GM12864 (cell line): ENCODE data around the gene DDX10.
"Not testable (repeated sequence)": the region's sequence is repeated elsewhere in the genome, so short reads cannot be mapped to it uniquely, and the experiment has no call there.

Experiments used
- DNase-seq: peaks from one replicate; pipeline ENCODE4 v3.0.0-alpha.2; 2011; ENCODE audit warnings: low read depth
- H3K4me3 ChIP-seq: 2 replicates; pipeline ENCODE4 v1.5.1; 2011; ENCODE audit warnings: mild to moderate bottlenecking, low read depth, low read length, control low read depth
- CTCF ChIP-seq: IDR thresholded peaks from 2 replicates; pipeline ENCODE4 v1.5.1; 2011; ENCODE audit warnings: low read depth, mild to moderate bottlenecking, moderate library complexity, low read length, control low read depth, inconsistent platforms; ENCODE audit errors: missing control alignments

DDX10 gene

DNA sequence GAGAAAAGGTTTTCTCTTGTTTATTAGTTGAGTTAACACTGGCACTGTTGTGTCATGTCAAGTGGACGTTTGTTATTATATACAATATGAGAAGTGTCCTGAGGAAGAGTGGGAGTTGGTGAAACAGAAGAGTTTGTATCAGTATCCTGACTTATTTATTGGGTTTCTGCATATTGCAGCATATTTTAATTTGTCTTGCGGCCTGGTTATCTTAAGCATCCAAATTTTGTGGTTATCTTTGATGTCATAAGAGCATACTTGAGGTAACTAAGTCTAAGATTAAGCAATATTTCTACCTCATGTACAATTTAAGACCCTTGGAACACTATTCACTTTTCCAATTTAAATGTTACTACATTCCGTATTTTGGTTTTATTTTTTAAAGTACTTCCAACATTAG is 103.5 kb downstream of the DDX10 start:
- no peak for TF ChIP-seq CTCF
- H3K4me3 ChIP-seq = no peak overlapping the region
- no peak for DNase-seq

- DNase-seq = no peak
- no peak overlapping the region for H3K4me3 ChIP-seq
- no peak for TF ChIP-seq CTCF
Observed at GRCh38 chr11:108768964-108769363, 104.1 kb downstream of the DDX10 start.

GRCh38 chr11:108774037-108774730 is 109.3 kb downstream of the DDX10 start:
- no peak for TF ChIP-seq CTCF
- H3K4me3 ChIP-seq = no peak overlapping the region
- DNase-seq = no peak

GRCh38 chr11:108775324-108775723 is 110.5 kb downstream of the DDX10 start:
- DNase-seq = no peak
- TF ChIP-seq CTCF = no peak
- no peak overlapping the region for H3K4me3 ChIP-seq

DNA sequence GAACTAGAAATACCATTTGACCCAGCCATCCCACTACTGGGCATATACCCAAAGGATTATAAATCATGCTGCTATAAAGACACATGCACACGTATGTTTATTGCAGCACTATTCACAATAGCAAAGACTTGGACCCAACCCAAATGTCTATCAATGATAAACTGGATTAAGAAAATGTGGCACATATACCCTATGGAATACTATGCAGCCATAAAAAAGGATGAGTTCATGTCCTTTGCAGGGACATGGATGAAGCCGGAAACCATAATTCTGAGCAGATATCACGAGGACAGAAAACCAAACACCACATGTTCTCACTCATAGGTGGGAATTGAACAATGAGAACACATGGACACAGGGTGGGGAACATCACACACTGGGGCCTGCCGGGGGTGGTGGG is 114.3 kb downstream of the DDX10 start:
- not testable (repeated sequence) for DNase-seq, H3K4me3 ChIP-seq

- no peak for DNase-seq
- TF ChIP-seq CTCF = no peak
- no peak overlapping the region for H3K4me3 ChIP-seq
Observed at GRCh38 chr11:108780119-108780518, 115.2 kb downstream of the DDX10 start.

DNA sequence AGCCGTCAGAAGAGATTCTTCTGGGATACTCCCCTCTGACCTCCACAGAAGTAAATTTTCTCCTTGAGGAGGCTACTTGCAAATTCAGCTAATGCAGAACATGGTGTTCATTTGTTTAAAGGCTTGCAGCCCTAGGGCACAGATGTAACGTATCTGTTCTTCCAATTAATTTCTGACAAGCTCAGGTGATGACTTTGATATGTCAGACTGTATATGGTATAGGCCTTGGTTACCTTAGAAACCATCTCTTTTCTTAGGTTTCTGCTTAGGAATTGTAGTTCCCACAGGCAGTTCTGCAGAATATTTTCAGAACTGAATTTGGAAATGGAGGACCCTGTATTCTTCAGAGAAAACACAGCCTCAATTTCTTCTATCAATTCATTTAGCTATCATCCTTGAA is 117.1 kb downstream of the DDX10 start:
- H3K4me3 ChIP-seq = no peak overlapping the region
- TF ChIP-seq CTCF = no peak
- DNase-seq = no peak
